Measurements from ENCODE around the gene TMEM164.

GRCh38 chrX:110053453-110053852 lies 50.5 kb downstream of the TMEM164 start:
- TF ChIP-seq POLR2AphosphoS5 (IDR thresholded peaks at IDR 0.05; ENCODE audit: low read depth, low read length): no peak
- TF ChIP-seq, protein P1, sequence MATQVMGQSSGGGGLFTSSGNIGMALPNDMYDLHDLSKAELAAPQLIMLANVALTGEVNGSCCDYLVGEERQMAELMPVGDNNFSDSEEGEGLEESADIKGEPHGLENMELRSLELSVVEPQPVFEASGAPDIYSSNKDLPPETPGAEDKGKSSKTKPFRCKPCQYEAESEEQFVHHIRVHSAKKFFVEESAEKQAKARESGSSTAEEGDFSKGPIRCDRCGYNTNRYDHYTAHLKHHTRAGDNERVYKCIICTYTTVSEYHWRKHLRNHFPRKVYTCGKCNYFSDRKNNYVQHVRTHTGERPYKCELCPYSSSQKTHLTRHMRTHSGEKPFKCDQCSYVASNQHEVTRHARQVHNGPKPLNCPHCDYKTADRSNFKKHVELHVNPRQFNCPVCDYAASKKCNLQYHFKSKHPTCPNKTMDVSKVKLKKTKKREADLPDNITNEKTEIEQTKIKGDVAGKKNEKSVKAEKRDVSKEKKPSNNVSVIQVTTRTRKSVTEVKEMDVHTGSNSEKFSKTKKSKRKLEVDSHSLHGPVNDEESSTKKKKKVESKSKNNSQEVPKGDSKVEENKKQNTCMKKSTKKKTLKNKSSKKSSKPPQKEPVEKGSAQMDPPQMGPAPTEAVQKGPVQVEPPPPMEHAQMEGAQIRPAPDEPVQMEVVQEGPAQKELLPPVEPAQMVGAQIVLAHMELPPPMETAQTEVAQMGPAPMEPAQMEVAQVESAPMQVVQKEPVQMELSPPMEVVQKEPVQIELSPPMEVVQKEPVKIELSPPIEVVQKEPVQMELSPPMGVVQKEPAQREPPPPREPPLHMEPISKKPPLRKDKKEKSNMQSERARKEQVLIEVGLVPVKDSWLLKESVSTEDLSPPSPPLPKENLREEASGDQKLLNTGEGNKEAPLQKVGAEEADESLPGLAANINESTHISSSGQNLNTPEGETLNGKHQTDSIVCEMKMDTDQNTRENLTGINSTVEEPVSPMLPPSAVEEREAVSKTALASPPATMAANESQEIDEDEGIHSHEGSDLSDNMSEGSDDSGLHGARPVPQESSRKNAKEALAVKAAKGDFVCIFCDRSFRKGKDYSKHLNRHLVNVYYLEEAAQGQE (IDR thresholded peaks at IDR 0.05; ENCODE audit: insufficient read depth in 1 of 2, low read depth in 2 of 2, low read length in 2 of 2): no peak
- no peak for TF ChIP-seq FOXP2 (optimal IDR thresholded peaks at IDR 0.05; ENCODE audit: borderline replicate concordance, extremely low read depth, extremely low read length, insufficient read depth)

All from PFSK-1 (cell line).